Measurements from ENCODE around the gene PDK4. TPM values are rescaled to one million over a fixed set of nuclear protein-coding genes. Genes with fewer than 3 reads are reported as not detected.
"Not testable (repeated sequence)": the region's sequence is repeated elsewhere in the genome, so short reads cannot be mapped to it uniquely, and the experiment has no call there.

PDK4 gene
- total RNA-seq, 5 donors from 2014 or later (not counting 1 experiment from before 2014, with no cell fraction given), result 0.44 to 0.67 (median 0.62) TPM; not detected in 2

- Mint-ChIP-seq H3K36me3 (no peaks in the 10 kb centered on the region), H3K4me1 (no peaks in the 10 kb centered on the region), H3K9me3 (no peaks in the 10 kb centered on the region), H3K27me3 (peaks cover 0 to 16% of the 10 kb centered on the region in 2 donors), H3K4me3 (no peak overlapping the region), H3K27ac (no peak overlapping the region)
- no peaks in the 10 kb centered on the region for H3K36me3 ChIP-seq (ENCODE audit: control insufficient read depth in 2 of 2, extremely low read depth in 1 of 2, insufficient read depth in 1 of 2, low read length in 1 of 2)
- no peaks in the 10 kb centered on the region for H3K4me1 ChIP-seq (ENCODE audit: control insufficient read depth in 1 of 2, extremely low read depth in 1 of 2, insufficient read depth in 2 of 2, low read length in 2 of 2)
- no peak overlapping the region for H3K27ac ChIP-seq (ENCODE audit: low read length)
- ChIA-PET POLR2A (no interaction called here), CTCF (no interaction called here)
- ATAC-seq (replicated peaks in 1 of 4) (no peak), DNase-seq (no peak)
- H3K9me3 ChIP-seq, result no peaks in the 10 kb centered on the region
- no peaks in the 10 kb centered on the region for H3K27me3 ChIP-seq (replicated peaks in 1 of 2; ENCODE audit: control insufficient read depth in 2 of 2, extremely low read depth in 1 of 2, insufficient read depth in 2 of 2, low read length in 1 of 2)
- no CpG with 5 or more reads among the region's 2 CpGs for WGBS (ENCODE audit: insufficient coverage)
- H3K4me3 ChIP-seq (ENCODE audit: control insufficient read depth in 1 of 2, extremely low read depth in 1 of 2, low read length in 1 of 2), result no peak overlapping the region
Measured at GRCh38 chr7:95556777-95557176, 39.5 kb downstream of the PDK4 start.

GRCh38 chr7:95553939-95554338 lies 42.4 kb downstream of the PDK4 start:
- no peaks in the 10 kb centered on the region for H3K36me3 Mint-ChIP-seq
- peaks cover 0 to 11% of the 10 kb centered on the region in 2 donors for H3K27me3 Mint-ChIP-seq
- H3K9me3 ChIP-seq, result no peaks in the 10 kb centered on the region
- no peak for ATAC-seq (replicated peaks in 1 of 4)
- DNase-seq, result no peak
- H3K27ac Mint-ChIP-seq, result no peak overlapping the region
- no peak overlapping the region for H3K4me3 ChIP-seq (ENCODE audit: control insufficient read depth in 1 of 2, extremely low read depth in 1 of 2, low read length in 1 of 2)
- WGBS (ENCODE audit: insufficient coverage), result no CpG with 5 or more reads among the region's 2 CpGs
- ChIA-PET POLR2A (no interaction called here), CTCF (no interaction called here)
- peaks cover 0 to 3% of the 10 kb centered on the region in 2 experiments for H3K27me3 ChIP-seq (replicated peaks in 1 of 2; ENCODE audit: control insufficient read depth in 2 of 2, extremely low read depth in 1 of 2, insufficient read depth in 2 of 2, low read length in 1 of 2)
- H3K4me3 Mint-ChIP-seq, result no peak overlapping the region
- no peaks in the 10 kb centered on the region for H3K9me3 Mint-ChIP-seq
- H3K27ac ChIP-seq (ENCODE audit: low read length), result no peak overlapping the region
- H3K4me1 ChIP-seq (ENCODE audit: control insufficient read depth in 1 of 2, extremely low read depth in 1 of 2, insufficient read depth in 2 of 2, low read length in 2 of 2), result no peaks in the 10 kb centered on the region
- H3K36me3 ChIP-seq (ENCODE audit: control insufficient read depth in 2 of 2, extremely low read depth in 1 of 2, insufficient read depth in 1 of 2, low read length in 1 of 2), result no peaks in the 10 kb centered on the region
- H3K4me1 Mint-ChIP-seq, result no peaks in the 10 kb centered on the region

GRCh38 chr7:95552010-95552926 lies 44.0 kb downstream of the PDK4 start:
- H3K27me3 Mint-ChIP-seq; H3K4me1 Mint-ChIP-seq; H3K36me3 ChIP-seq (ENCODE audit: control insufficient read depth in 2 of 2, extremely low read depth in 1 of 2, insufficient read depth in 1 of 2, low read length in 1 of 2); H3K27ac ChIP-seq (ENCODE audit: low read length); H3K9me3 ChIP-seq; H3K4me3 Mint-ChIP-seq; H3K9me3 Mint-ChIP-seq; H3K27ac Mint-ChIP-seq; DNase-seq; ATAC-seq (replicated peaks in 1 of 4); H3K36me3 Mint-ChIP-seq; CTCF ChIA-PET; POLR2A ChIA-PET; H3K4me3 ChIP-seq (ENCODE audit: control insufficient read depth in 1 of 2, extremely low read depth in 1 of 2, low read length in 1 of 2); H3K27me3 ChIP-seq (replicated peaks in 1 of 2; ENCODE audit: control insufficient read depth in 2 of 2, extremely low read depth in 1 of 2, insufficient read depth in 2 of 2, low read length in 1 of 2); H3K4me1 ChIP-seq (ENCODE audit: control insufficient read depth in 1 of 2, extremely low read depth in 1 of 2, insufficient read depth in 2 of 2, low read length in 2 of 2): not testable (repeated sequence)
- 92% methylated on average over 34 of the region's 45 CpGs for WGBS (ENCODE audit: insufficient coverage)

- no peaks in the 10 kb centered on the region for H3K4me1 ChIP-seq (ENCODE audit: control insufficient read depth in 1 of 2, extremely low read depth in 1 of 2, insufficient read depth in 2 of 2, low read length in 2 of 2)
- H3K27me3 Mint-ChIP-seq, result peaks cover 0 to 6% of the 10 kb centered on the region in 2 donors
- ATAC-seq (replicated peaks in 1 of 4) (no peak), DNase-seq (no peak)
- no peaks in the 10 kb centered on the region for H3K36me3 Mint-ChIP-seq
- H3K36me3 ChIP-seq (ENCODE audit: control insufficient read depth in 2 of 2, extremely low read depth in 1 of 2, insufficient read depth in 1 of 2, low read length in 1 of 2), result no peaks in the 10 kb centered on the region
- peaks cover 0 to 3% of the 10 kb centered on the region in 2 experiments for H3K27me3 ChIP-seq (replicated peaks in 1 of 2; ENCODE audit: control insufficient read depth in 2 of 2, extremely low read depth in 1 of 2, insufficient read depth in 2 of 2, low read length in 1 of 2)
- no peak overlapping the region for H3K4me3 Mint-ChIP-seq
- no peak overlapping the region for H3K27ac ChIP-seq (ENCODE audit: low read length)
- ChIA-PET POLR2A (no interaction called here), CTCF (no interaction called here)
- H3K4me3 ChIP-seq (ENCODE audit: control insufficient read depth in 1 of 2, extremely low read depth in 1 of 2, low read length in 1 of 2), result no peak overlapping the region
- H3K9me3 Mint-ChIP-seq, result no peaks in the 10 kb centered on the region
- H3K4me1 Mint-ChIP-seq, result no peaks in the 10 kb centered on the region
- WGBS (ENCODE audit: insufficient coverage), result 52% methylated on average over 4 of the region's 4 CpGs
- H3K27ac Mint-ChIP-seq, result no peak overlapping the region
- no peaks in the 10 kb centered on the region for H3K9me3 ChIP-seq
Measured at GRCh38 chr7:95550546-95550945, 45.8 kb downstream of the PDK4 start.

GRCh38 chr7:95549818-95550529 lies 46.3 kb downstream of the PDK4 start:
- Histone ChIP-seq H3K9me3 (no peaks in the 10 kb centered on the region), H3K27ac (ENCODE audit: low read length) (no peak overlapping the region), H3K4me3 (ENCODE audit: control insufficient read depth in 1 of 2, extremely low read depth in 1 of 2, low read length in 1 of 2) (no peak overlapping the region), H3K27me3 (replicated peaks in 1 of 2; ENCODE audit: control insufficient read depth in 2 of 2, extremely low read depth in 1 of 2, insufficient read depth in 2 of 2, low read length in 1 of 2) (peaks cover 0 to 3% of the 10 kb centered on the region in 2 experiments), H3K36me3 (ENCODE audit: control insufficient read depth in 2 of 2, extremely low read depth in 1 of 2, insufficient read depth in 1 of 2, low read length in 1 of 2) (no peaks in the 10 kb centered on the region), H3K4me1 (ENCODE audit: control insufficient read depth in 1 of 2, extremely low read depth in 1 of 2, insufficient read depth in 2 of 2, low read length in 2 of 2) (no peaks in the 10 kb centered on the region)
- Mint-ChIP-seq H3K27me3 (peaks cover 0 to 6% of the 10 kb centered on the region in 2 donors), H3K27ac (no peak overlapping the region), H3K9me3 (no peaks in the 10 kb centered on the region), H3K4me3 (no peak overlapping the region), H3K36me3 (no peaks in the 10 kb centered on the region), H3K4me1 (no peaks in the 10 kb centered on the region)
- ATAC-seq (replicated peaks in 1 of 4) (no peak), DNase-seq (no peak)
- CTCF ChIA-PET, result no interaction called here
- WGBS (ENCODE audit: insufficient coverage), result 56% methylated on average over 1 of the region's 6 CpGs
- POLR2A ChIA-PET, result no interaction called here

- Mint-ChIP-seq H3K27me3 (no peaks in the 10 kb centered on the region), H3K9me3 (no peaks in the 10 kb centered on the region), H3K36me3 (no peaks in the 10 kb centered on the region), H3K27ac (no peak overlapping the region), H3K4me1 (no peaks in the 10 kb centered on the region), H3K4me3 (no peak overlapping the region)
- Histone ChIP-seq H3K27me3 (replicated peaks in 1 of 2; ENCODE audit: control insufficient read depth in 2 of 2, extremely low read depth in 1 of 2, insufficient read depth in 2 of 2, low read length in 1 of 2) (peaks cover 0 to 3% of the 10 kb centered on the region in 2 experiments), H3K9me3 (no peaks in the 10 kb centered on the region), H3K4me1 (ENCODE audit: control insufficient read depth in 1 of 2, extremely low read depth in 1 of 2, insufficient read depth in 2 of 2, low read length in 2 of 2) (no peaks in the 10 kb centered on the region), H3K4me3 (ENCODE audit: control insufficient read depth in 1 of 2, extremely low read depth in 1 of 2, low read length in 1 of 2) (no peak overlapping the region), H3K36me3 (ENCODE audit: control insufficient read depth in 2 of 2, extremely low read depth in 1 of 2, insufficient read depth in 1 of 2, low read length in 1 of 2) (no peaks in the 10 kb centered on the region), H3K27ac (ENCODE audit: low read length) (no peak overlapping the region)
- CTCF ChIA-PET, result no interaction called here
- POLR2A ChIA-PET, result no interaction called here
- WGBS (ENCODE audit: insufficient coverage), result 100% methylated on average over 1 of the region's 6 CpGs
- DNase-seq (no peak), ATAC-seq (replicated peaks in 1 of 4) (no peak)
Measured at GRCh38 chr7:95547361-95548348, 48.7 kb downstream of the PDK4 start.
